HEK293 (cell line): Measurements from ENCODE around the gene SOX30.

Source experiments
- MEIS1 ChIP-seq: sonication (generic); formaldehyde crosslinking; IDR thresholded peaks from 2 replicates; pipeline ENCODE4 v1.8.1; 2022; ENCODE audit warnings: missing genetic modification reagents, mild to moderate bottlenecking, borderline replicate concordance
- OSR2 ChIP-seq: fragments of 450-650 bp; formaldehyde crosslinking; IDR thresholded peaks from 2 replicates; pipeline ENCODE4 v1.5.1; 2016; ENCODE audit warnings: missing biosample characterization, missing genetic modification characterization
- YY1 ChIP-seq: fragments of 450-650 bp; formaldehyde crosslinking; IDR thresholded peaks from 2 replicates; pipeline ENCODE4 v1.5.1; 2018; ENCODE audit warnings: missing biosample characterization, missing genetic modification characterization
- ZNF10 ChIP-seq: fragments of 450-650 bp; formaldehyde crosslinking; IDR thresholded peaks from 2 replicates; pipeline ENCODE4 v1.5.1; 2017; ENCODE audit warnings: missing biosample characterization, missing genetic modification characterization
- ZNF202 ChIP-seq: fragments of 450-650 bp; formaldehyde crosslinking; IDR thresholded peaks from 2 replicates; pipeline ENCODE4 v1.5.1; 2016; ENCODE audit warnings: missing biosample characterization, missing genetic modification characterization, borderline replicate concordance
- ZNF239 ChIP-seq: fragments of 450-650 bp; formaldehyde crosslinking; IDR thresholded peaks from 2 replicates; pipeline ENCODE4 v1.5.1; 2016; ENCODE audit warnings: missing biosample characterization, missing genetic modification characterization
- ZNF529 ChIP-seq: fragments of 450-650 bp; formaldehyde crosslinking; IDR thresholded peaks from 2 replicates; pipeline ENCODE4 v1.5.1; 2017; ENCODE audit warnings: missing genetic modification characterization, missing biosample characterization; ENCODE audit not compliant: insufficient replicate concordance
- ZNF600 ChIP-seq: fragments of 450-650 bp; formaldehyde crosslinking; IDR thresholded peaks from 2 replicates; pipeline ENCODE4 v1.5.1; 2016; ENCODE audit warnings: missing biosample characterization, missing genetic modification characterization
- ZNF658 ChIP-seq: fragments of 450-650 bp; formaldehyde crosslinking; IDR thresholded peaks from 2 replicates; pipeline ENCODE4; 2016; ENCODE audit warnings: missing biosample characterization, missing genetic modification characterization
- ZNF843 ChIP-seq: fragments of 450-650 bp; formaldehyde crosslinking; IDR thresholded peaks from 2 replicates; pipeline ENCODE4 v1.5.1; 2016; ENCODE audit warnings: missing biosample characterization, missing genetic modification characterization
- TF ChIP-seq, protein P1 (sequence below): fragments of 450-650 bp; formaldehyde crosslinking; IDR thresholded peaks from 2 replicates; pipeline ENCODE4 v1.5.1; 2016; ENCODE audit warnings: missing biosample characterization, missing genetic modification characterization
- TF ChIP-seq, protein P2 (sequence below): IDR thresholded peaks from 2 replicates; pipeline ENCODE4 v1.6.1; 2011; ENCODE audit warnings: mild to moderate bottlenecking, low read depth, low read length, borderline replicate concordance
- TF ChIP-seq, protein P3 (sequence below): fragments of 450-650 bp; formaldehyde crosslinking; IDR thresholded peaks from 2 replicates; pipeline ENCODE4 v1.5.1; 2016; ENCODE audit warnings: missing biosample characterization, missing genetic modification characterization

DNA sequence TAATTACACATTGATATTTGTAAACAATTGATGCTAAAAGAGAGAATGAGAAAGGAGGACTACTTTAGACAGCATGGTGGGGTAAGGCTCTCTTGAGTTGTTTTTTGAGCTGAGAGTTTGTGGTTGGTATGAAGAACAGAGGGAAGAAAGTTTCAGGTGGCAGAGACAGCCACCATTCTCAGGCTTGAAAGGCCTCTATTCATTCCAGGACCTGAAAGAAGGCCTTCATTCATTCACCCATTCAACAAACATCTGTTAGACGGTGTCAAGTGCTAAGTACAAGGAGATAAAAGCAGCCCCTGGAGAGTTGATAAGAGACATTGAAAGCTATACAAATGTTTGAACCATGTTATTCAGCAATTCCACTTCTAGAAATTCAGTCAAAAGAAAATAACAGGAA, 55.0 kb downstream of the SOX30 start:
- TF ChIP-seq, protein P1, sequence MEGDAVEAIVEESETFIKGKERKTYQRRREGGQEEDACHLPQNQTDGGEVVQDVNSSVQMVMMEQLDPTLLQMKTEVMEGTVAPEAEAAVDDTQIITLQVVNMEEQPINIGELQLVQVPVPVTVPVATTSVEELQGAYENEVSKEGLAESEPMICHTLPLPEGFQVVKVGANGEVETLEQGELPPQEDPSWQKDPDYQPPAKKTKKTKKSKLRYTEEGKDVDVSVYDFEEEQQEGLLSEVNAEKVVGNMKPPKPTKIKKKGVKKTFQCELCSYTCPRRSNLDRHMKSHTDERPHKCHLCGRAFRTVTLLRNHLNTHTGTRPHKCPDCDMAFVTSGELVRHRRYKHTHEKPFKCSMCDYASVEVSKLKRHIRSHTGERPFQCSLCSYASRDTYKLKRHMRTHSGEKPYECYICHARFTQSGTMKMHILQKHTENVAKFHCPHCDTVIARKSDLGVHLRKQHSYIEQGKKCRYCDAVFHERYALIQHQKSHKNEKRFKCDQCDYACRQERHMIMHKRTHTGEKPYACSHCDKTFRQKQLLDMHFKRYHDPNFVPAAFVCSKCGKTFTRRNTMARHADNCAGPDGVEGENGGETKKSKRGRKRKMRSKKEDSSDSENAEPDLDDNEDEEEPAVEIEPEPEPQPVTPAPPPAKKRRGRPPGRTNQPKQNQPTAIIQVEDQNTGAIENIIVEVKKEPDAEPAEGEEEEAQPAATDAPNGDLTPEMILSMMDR = no peak
- TF ChIP-seq ZNF658 (tag by site-specific recombination) (no peak), ZNF239 (tag by site-specific recombination) (no peak), ZNF10 (no peak), ZNF843 (tag by site-specific recombination) (no peak), OSR2 (no peak), MEIS1 (CRISPR knock-in tag) (no peak), YY1 (tag by site-specific recombination) (no peak), ZNF529 (tag by site-specific recombination) (no peak), ZNF600 (tag by site-specific recombination) (no peak), ZNF202 (no peak)
- TF ChIP-seq, protein P2, sequence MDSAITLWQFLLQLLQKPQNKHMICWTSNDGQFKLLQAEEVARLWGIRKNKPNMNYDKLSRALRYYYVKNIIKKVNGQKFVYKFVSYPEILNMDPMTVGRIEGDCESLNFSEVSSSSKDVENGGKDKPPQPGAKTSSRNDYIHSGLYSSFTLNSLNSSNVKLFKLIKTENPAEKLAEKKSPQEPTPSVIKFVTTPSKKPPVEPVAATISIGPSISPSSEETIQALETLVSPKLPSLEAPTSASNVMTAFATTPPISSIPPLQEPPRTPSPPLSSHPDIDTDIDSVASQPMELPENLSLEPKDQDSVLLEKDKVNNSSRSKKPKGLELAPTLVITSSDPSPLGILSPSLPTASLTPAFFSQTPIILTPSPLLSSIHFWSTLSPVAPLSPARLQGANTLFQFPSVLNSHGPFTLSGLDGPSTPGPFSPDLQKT = no peak
- TF ChIP-seq, protein P3, sequence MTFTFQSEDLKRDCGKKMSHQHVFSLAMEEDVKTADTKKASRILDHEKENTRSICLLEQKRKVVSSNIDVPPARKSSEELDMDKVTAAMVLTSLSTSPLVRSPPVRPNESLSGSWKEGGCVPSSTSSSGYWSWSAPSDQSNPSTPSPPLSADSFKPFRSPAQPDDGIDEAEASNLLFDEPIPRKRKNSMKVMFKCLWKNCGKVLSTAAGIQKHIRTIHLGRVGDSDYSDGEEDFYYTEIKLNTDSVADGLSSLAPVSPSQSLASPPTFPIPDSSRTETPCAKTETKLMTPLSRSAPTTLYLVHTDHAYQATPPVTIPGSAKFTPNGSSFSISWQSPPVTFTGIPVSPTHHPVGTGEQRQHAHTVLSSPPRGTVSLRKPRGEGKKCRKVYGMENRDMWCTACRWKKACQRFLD (tag by site-specific recombination) = no peak
